ENCODE measurements around the gene ZNF664. TPM values are rescaled to one million over a fixed set of nuclear protein-coding genes. Genes with fewer than 3 reads are reported as not detected.

ZNF664 gene
- total and polyA plus RNA-seq, 2 of the 8 experiments (the other 6 are each of a cell fraction or from before 2014, with no cell fraction given), result 22.8 to 51.4 TPM

DNA sequence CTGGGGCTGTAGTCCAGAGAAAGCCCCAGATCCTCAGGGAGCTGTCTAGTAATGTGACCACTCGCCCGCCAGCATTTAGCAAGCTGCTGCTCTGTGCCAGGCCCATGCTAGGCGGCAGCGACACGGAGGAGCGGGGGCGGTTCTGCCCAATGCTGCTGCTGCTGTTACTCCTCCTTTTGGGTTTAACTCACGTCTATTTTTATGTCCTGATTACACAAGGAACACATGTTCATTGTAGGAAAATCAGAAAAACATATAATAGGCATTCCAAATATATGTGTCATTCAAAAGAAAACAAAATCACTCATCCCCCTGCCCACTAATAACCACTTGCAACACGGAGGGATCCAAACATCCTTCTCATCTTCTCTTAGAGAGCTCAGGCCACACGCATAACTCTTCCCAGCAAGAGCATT is 30.8 kb upstream of the ZNF664 start:
- no peak overlapping the region for H3K27ac ChIP-seq (ENCODE audit: low read depth, low read length)
- ChIA-PET CTCF (ENCODE audit: partially characterized antibody) (interaction anchor here (0.9 to 3.5 kb wide), 7 partner anchors 11 to 96 kb away, joined by 3 to 27 read pairs (median 5); no protein-coding TSS in a partner anchor), POLR2A (ENCODE audit: partially characterized antibody) (no interaction called here)
- WGBS, 2 experiments (ENCODE audit: extremely low coverage in 1 of 2, insufficient coverage in 1 of 2, insufficient read length in 1 of 2, insufficient replicate concordance in 2 of 2, low coverage in 1 of 2, low lambda C conversion rate in 2 of 2, missing lambda C conversion rate in 1 of 2), result 79% methylated on average over 10 of the region's 10 CpGs; no CpG with 5 or more reads in 1 of the 2 experiments
- H4K8ac ChIP-seq (ENCODE audit: extremely low read depth, insufficient read depth, low read length), result no peak overlapping the region
- H3K9me3 ChIP-seq (ENCODE audit: insufficient read depth in 2 of 2, low read depth in 1 of 2, low read length in 1 of 2), result no peaks in the 10 kb centered on the region; a peak in 1 of 4 replicates
- no peak overlapping the region for H3K9ac ChIP-seq (replicated peaks in 1 of 4; ENCODE audit: extremely low read depth in 1 of 4, low read depth in 3 of 4, low read length in 3 of 4)
- no peak overlapping the region for H4K5ac ChIP-seq (ENCODE audit: insufficient read length, low read depth, low read length)
- no peak overlapping the region for H2AK5ac ChIP-seq (ENCODE audit: low read depth, low read length)
- TF ChIP-seq NRF1 (IDR thresholded peaks at IDR 0.05; ENCODE audit: low read depth, low read length), result no peak
- H3K4ac ChIP-seq (replicated peaks; ENCODE audit: insufficient read length, low read depth, low read length), result no peak overlapping the region
- H2BK12ac ChIP-seq (ENCODE audit: low read depth, low read length), result no peak overlapping the region
- no peak overlapping the region for H2AFZ ChIP-seq (ENCODE audit: low read length)
- H3K27me3 ChIP-seq (replicated peaks in 1 of 4; ENCODE audit: control insufficient read depth in 3 of 4, extremely low read depth in 1 of 4, insufficient read depth in 3 of 4, low read length in 3 of 4), result peaks cover 0 to 9% (median 1%) of the 10 kb centered on the region in 4 experiments; a peak in 3 of 7 replicates
- H3K4me3 ChIP-seq (ENCODE audit: extremely low read depth in 1 of 4, insufficient read depth in 2 of 4, low read depth in 3 of 4, low read length in 4 of 4), result no peak overlapping the region
- H2BK20ac ChIP-seq (ENCODE audit: low read length), result no peak overlapping the region
- no peaks in the 10 kb centered on the region for H3K36me3 ChIP-seq (ENCODE audit: control insufficient read depth in 2 of 4, insufficient read depth in 4 of 4, low read length in 3 of 4)
- H4K20me1 ChIP-seq (replicated peaks in 1 of 2; ENCODE audit: control insufficient read depth in 1 of 2, insufficient read depth in 2 of 2, low read length in 2 of 2), result no peaks in the 10 kb centered on the region
- DNase-seq (ENCODE audit: low read depth in 1 of 2, low spot score in 2 of 2) (no peak), FAIRE-seq (no peak)
- H3K4me2 ChIP-seq (ENCODE audit: insufficient read depth in 1 of 2, low read depth in 2 of 2, low read length in 2 of 2), result no peak overlapping the region
- no peak overlapping the region for H3K23ac ChIP-seq (ENCODE audit: insufficient read length)
- H2BK120ac ChIP-seq (replicated peaks; ENCODE audit: low read depth, low read length), result no peak overlapping the region
- no peak overlapping the region for H3K56ac ChIP-seq (replicated peaks; ENCODE audit: insufficient read length, low read depth, low read length)
- H3K14ac ChIP-seq (ENCODE audit: insufficient read length), result no peak overlapping the region
- no peaks in the 10 kb centered on the region for H3K23me2 ChIP-seq (ENCODE audit: low read depth, low read length)
- no peak overlapping the region for H3K18ac ChIP-seq (ENCODE audit: extremely low read depth, low read length)
- no peaks in the 10 kb centered on the region for H3K79me1 ChIP-seq (ENCODE audit: low read depth, low read length)
- H3K4me1 ChIP-seq (replicated peaks in 1 of 4; ENCODE audit: control insufficient read depth in 3 of 4, insufficient read depth in 4 of 4, low read length in 3 of 4), result no peaks in the 10 kb centered on the region
- H4K91ac ChIP-seq (replicated peaks; ENCODE audit: insufficient read length, low read length), result no peak overlapping the region
- no peak overlapping the region for H2BK5ac ChIP-seq (ENCODE audit: low read depth, low read length)
- H3K79me2 ChIP-seq (ENCODE audit: control insufficient read depth in 1 of 2, insufficient read depth in 2 of 2, low read length in 2 of 2), result no peaks in the 10 kb centered on the region
- no peak overlapping the region for H2BK15ac ChIP-seq (ENCODE audit: low read length)
